ENCODE results near the gene CBX4. TPM values are rescaled to one million over a fixed set of nuclear protein-coding genes. Genes with fewer than 3 reads are reported as not detected.

The CBX4 gene
- total RNA-seq, 1 donor from 2014 or later = 39.6 TPM

DNA sequence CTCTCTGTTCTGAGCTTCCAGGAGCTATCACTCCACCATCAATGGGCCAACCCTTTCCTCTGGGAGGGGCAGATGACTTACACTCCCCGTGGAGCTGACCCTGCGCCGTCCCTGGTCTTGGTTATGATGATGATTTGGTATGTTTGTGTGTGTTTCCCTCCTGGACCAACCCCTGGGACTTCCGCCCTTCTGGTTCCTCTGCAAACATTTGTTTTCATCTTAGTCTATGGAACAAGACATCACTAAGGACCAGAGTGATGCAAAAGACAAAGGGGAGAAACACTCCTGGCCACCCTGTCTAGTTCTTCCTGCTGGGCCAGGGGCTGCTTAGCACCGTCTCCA, 13.7 kb downstream of the CBX4 start:
- peaks cover 5% of the 10 kb centered on the region for H3K9me3 Mint-ChIP-seq
- no peaks in the 10 kb centered on the region for H3K36me3 Mint-ChIP-seq
- no peak overlapping the region for H3K4me3 Mint-ChIP-seq
- H3K27ac Mint-ChIP-seq = no peak overlapping the region
- H3K27me3 Mint-ChIP-seq = peaks cover 34% of the 10 kb centered on the region
- DNase-seq (ENCODE audit: extremely low spot score, unreplicated experiment) = no peak
- TF ChIP-seq, protein P1, sequence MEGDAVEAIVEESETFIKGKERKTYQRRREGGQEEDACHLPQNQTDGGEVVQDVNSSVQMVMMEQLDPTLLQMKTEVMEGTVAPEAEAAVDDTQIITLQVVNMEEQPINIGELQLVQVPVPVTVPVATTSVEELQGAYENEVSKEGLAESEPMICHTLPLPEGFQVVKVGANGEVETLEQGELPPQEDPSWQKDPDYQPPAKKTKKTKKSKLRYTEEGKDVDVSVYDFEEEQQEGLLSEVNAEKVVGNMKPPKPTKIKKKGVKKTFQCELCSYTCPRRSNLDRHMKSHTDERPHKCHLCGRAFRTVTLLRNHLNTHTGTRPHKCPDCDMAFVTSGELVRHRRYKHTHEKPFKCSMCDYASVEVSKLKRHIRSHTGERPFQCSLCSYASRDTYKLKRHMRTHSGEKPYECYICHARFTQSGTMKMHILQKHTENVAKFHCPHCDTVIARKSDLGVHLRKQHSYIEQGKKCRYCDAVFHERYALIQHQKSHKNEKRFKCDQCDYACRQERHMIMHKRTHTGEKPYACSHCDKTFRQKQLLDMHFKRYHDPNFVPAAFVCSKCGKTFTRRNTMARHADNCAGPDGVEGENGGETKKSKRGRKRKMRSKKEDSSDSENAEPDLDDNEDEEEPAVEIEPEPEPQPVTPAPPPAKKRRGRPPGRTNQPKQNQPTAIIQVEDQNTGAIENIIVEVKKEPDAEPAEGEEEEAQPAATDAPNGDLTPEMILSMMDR (conservative IDR thresholded peaks at IDR 0.05) = no peak
- H3K4me1 Mint-ChIP-seq (ENCODE audit: unreplicated experiment) = peaks cover 25% of the 10 kb centered on the region

DNA sequence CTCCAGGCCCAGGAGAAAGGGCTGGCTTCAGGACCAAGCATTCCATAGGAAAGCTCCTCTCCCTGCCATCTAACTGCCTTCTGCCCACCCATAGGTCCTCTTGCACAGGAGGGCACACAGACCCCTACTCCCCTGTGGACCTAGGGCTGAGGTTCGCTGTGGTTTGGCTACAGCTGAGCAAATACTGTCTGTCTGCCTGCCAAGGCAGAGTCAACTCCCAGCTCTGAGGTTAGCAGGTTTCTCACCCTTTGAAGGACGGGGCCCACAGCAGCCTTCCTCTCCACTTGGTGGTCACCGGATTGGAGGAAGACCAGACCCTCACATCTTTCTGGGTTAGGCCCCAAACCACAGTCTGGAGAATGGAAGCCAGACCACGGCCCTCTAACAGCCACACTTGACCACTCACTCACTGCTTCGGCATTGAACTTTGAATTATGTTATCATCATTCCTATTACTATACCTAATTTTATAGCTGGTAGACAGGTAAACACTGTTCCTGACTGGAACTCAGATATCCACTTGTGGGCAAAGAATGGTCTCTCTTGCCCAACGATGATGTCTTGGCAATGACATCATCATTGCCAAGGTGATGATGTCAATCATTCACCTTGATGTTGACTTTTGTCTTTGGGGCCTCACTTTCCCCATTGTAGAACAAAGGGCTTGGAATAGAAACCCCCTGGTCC, 14.2 kb downstream of the CBX4 start:
- Mint-ChIP-seq H3K4me1 (ENCODE audit: unreplicated experiment) (peaks cover 25% of the 10 kb centered on the region), H3K36me3 (no peaks in the 10 kb centered on the region), H3K27ac (no peak overlapping the region), H3K9me3 (peaks cover 5% of the 10 kb centered on the region), H3K27me3 (peaks cover 39% of the 10 kb centered on the region), H3K4me3 (no peak overlapping the region)
- TF ChIP-seq, protein P1 (conservative IDR thresholded peaks at IDR 0.05) = no peak
- DNase-seq (ENCODE audit: extremely low spot score, unreplicated experiment) = no peak

DNA sequence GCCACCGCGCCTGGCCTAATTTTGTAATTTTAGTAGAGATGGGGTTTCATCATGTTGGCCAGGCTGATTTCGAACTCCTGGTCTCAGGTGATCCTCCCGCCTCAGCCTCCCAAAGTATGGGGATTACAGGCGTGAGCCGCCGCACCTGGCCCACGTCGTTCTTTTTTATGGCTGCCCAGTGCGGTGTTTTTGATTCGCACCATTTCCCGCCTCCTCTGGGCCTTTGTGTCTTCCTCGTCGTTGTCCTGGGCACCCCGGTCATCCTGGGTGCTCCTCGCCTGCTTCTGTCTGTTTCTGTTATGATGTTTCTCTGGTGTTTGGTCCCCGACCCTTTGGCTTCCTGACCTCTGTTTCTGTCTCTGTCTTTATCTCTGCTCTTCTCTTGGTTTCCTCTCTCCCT, 15.0 kb downstream of the CBX4 start:
- Mint-ChIP-seq H3K27me3 (peaks cover 47% of the 10 kb centered on the region), H3K27ac (no peak overlapping the region), H3K4me1 (ENCODE audit: unreplicated experiment) (peaks cover 22% of the 10 kb centered on the region), H3K9me3 (peaks cover 5% of the 10 kb centered on the region), H3K36me3 (no peaks in the 10 kb centered on the region), H3K4me3 (no peak overlapping the region)
- no peak for DNase-seq (ENCODE audit: extremely low spot score, unreplicated experiment)
- TF ChIP-seq, protein P1 (conservative IDR thresholded peaks at IDR 0.05) = no peak

DNA sequence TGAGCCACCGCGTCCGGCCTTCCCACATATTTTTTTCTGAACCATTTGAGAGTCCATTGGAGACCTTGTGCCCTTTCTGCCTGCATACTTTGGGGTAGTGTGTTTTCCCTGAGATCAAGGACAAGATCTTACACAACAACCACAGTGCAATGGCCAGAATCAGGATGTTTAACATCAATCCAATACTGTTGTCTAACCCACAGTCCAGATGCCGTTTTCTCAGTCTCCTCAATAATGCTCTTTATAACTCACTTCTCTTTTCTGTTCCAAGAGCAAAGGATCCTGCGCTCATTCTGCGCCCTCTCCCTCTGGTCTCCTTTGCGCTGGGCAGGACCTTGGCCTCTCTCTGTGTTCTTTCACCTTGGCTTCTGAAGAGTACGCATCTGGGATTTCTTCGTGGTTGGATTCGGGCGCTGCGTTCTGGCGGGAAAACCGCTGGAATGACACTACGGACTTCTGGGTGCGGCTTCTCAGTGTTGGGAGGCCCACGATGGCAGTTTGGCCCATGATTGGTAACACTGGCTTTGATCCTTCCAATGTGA, 16.6 kb downstream of the CBX4 start:
- Mint-ChIP-seq H3K4me3 (no peak overlapping the region), H3K9me3 (peaks cover 5% of the 10 kb centered on the region), H3K4me1 (ENCODE audit: unreplicated experiment) (peaks cover 13% of the 10 kb centered on the region), H3K36me3 (no peaks in the 10 kb centered on the region), H3K27me3 (peaks cover 58% of the 10 kb centered on the region), H3K27ac (no peak overlapping the region)
- no peak for DNase-seq (ENCODE audit: extremely low spot score, unreplicated experiment)
- TF ChIP-seq, protein P1 (conservative IDR thresholded peaks at IDR 0.05) = no peak

DNA sequence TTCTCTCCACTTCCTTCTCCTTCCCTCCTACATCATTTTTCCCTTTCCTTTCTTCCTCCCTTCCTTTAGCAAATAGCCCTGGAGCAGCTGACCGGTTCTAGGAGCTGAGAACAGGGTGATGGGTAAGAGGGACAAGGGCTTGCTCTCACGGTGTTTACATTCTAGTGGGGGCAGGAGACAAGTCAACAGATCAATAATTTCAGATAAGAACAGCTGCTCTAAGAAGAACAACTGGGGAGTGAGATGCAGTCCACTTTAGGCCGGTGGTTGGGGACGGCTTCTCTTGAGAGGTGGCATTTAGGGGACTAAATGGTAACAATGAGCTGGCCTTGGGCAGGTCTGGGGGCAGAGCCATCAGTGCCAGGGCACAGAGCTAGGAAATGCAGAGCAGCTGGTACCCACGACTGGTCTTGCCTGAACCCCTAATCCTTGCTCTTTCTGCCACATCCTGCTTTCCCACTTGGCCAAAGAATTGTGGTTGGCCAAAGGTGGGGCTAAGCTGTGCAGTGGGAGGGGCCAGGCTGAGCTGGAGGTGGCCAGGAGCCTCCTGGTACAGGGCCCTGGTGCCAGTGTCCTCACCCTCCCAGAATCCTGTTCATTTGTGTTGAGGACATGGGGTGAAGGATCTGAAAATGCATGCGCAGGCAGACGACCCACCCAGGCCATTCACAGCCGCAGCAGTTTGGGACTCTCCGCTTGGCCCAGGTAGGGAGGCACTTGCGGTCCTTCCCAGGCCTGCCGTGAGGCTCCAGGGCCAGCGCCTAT, 17.7 kb downstream of the CBX4 start:
- Mint-ChIP-seq H3K4me3 (no peak overlapping the region), H3K9me3 (peaks cover 5% of the 10 kb centered on the region), H3K36me3 (no peaks in the 10 kb centered on the region), H3K4me1 (ENCODE audit: unreplicated experiment) (peaks cover 9% of the 10 kb centered on the region), H3K27me3 (peaks cover 66% of the 10 kb centered on the region), H3K27ac (no peak overlapping the region)
- DNase-seq (ENCODE audit: extremely low spot score, unreplicated experiment) = no peak
- TF ChIP-seq, protein P1 (conservative IDR thresholded peaks at IDR 0.05) = no peak

All from type B pancreatic cell (in vitro differentiated cells).